ENCODE measurements around the gene CPVL.
"Not testable (repeated sequence)": the region's sequence is repeated elsewhere in the genome, so short reads cannot be mapped to it uniquely, and the experiment has no call there.

The CPVL gene

GRCh38 chr7:29122759-29123158 is 23.6 kb downstream of the CPVL start:
- FAIRE-seq (no peak), DNase-seq (ENCODE audit: insufficient read length, low spot score) (no peak)

GRCh38 chr7:29122081-29122480 is 24.3 kb downstream of the CPVL start:
- no peak for DNase-seq (ENCODE audit: insufficient read length, low spot score)
- no peak for FAIRE-seq

GRCh38 chr7:29120955-29121354 is 25.4 kb downstream of the CPVL start:
- FAIRE-seq (no peak), DNase-seq (ENCODE audit: insufficient read length, low spot score) (no peak)

GRCh38 chr7:29119538-29119937 is 26.8 kb downstream of the CPVL start:
- FAIRE-seq (no peak), DNase-seq (ENCODE audit: insufficient read length, low spot score) (no peak)

GRCh38 chr7:29116361-29117200 is 29.8 kb downstream of the CPVL start:
- FAIRE-seq (no peak), DNase-seq (ENCODE audit: insufficient read length, low spot score) (no peak)

GRCh38 chr7:29115753-29116152 is 30.6 kb downstream of the CPVL start:
- no peak for DNase-seq (ENCODE audit: insufficient read length, low spot score)
- no peak for FAIRE-seq

- FAIRE-seq = no peak
- DNase-seq (ENCODE audit: insufficient read length, low spot score) = no peak
Measured at GRCh38 chr7:29115130-29115687, 31.1 kb downstream of the CPVL start.

- FAIRE-seq = not testable (repeated sequence)
Measured at GRCh38 chr7:29114266-29114665, 32.1 kb downstream of the CPVL start.

GRCh38 chr7:29113384-29114102 is 32.8 kb downstream of the CPVL start:
- DNase-seq (ENCODE audit: insufficient read length, low spot score) (no peak), FAIRE-seq (no peak)

More at GRCh38 chr7:29114266-29114665, 32.1 kb downstream of the CPVL start:
- not testable (repeated sequence) for DNase-seq (ENCODE audit: insufficient read length, low spot score)

GRCh38 chr7:29112721-29113120 is 33.6 kb downstream of the CPVL start:
- DNase-seq (ENCODE audit: insufficient read length, low spot score) = no peak
- FAIRE-seq = no peak

- FAIRE-seq = no peak
- no peak for DNase-seq (ENCODE audit: insufficient read length, low spot score)
Measured at GRCh38 chr7:29109899-29110298, 36.4 kb downstream of the CPVL start.

- FAIRE-seq (no peak), DNase-seq (ENCODE audit: insufficient read length, low spot score) (no peak)
Measured at GRCh38 chr7:29109358-29109757, 37.0 kb downstream of the CPVL start.

- FAIRE-seq = no peak
- DNase-seq (ENCODE audit: insufficient read length, low spot score) = no peak
Measured at GRCh38 chr7:29107056-29107455, 39.3 kb downstream of the CPVL start.

GRCh38 chr7:29106669-29106988 is 39.7 kb downstream of the CPVL start:
- no peak for DNase-seq (ENCODE audit: insufficient read length, low spot score)
- no peak for FAIRE-seq

- FAIRE-seq (peak; percentile 71), DNase-seq (ENCODE audit: insufficient read length, low spot score) (no peak)
Measured at GRCh38 chr7:29105752-29106668, 40.3 kb downstream of the CPVL start.

GRCh38 chr7:29105191-29105590 is 41.1 kb downstream of the CPVL start:
- DNase-seq (ENCODE audit: insufficient read length, low spot score) = no peak
- FAIRE-seq = no peak

GRCh38 chr7:29102558-29103151 is 43.7 kb downstream of the CPVL start:
- peak; percentile 31 for FAIRE-seq
- no peak for DNase-seq (ENCODE audit: insufficient read length, low spot score)

GRCh38 chr7:29100924-29101323 is 45.4 kb downstream of the CPVL start:
- no peak for DNase-seq (ENCODE audit: insufficient read length, low spot score)
- FAIRE-seq = no peak

GRCh38 chr7:29099896-29100847 is 46.2 kb downstream of the CPVL start:
- FAIRE-seq (no peak), DNase-seq (ENCODE audit: insufficient read length, low spot score) (no peak)

- no peak for DNase-seq (ENCODE audit: insufficient read length, low spot score)
Measured at GRCh38 chr7:29096446-29096730, 49.9 kb downstream of the CPVL start.

More at GRCh38 chr7:29096446-29096730, 49.9 kb downstream of the CPVL start:
- no peak for FAIRE-seq
